Stomach (tissue), 9 donors: ENCODE results near the gene CFAP92. TPM values are rescaled to one million over a fixed set of nuclear protein-coding genes. Genes with fewer than 3 reads are reported as not detected.

Experiments used
- DNase-seq, 2 donors: peaks; one replicate each; pipeline versions ENCODE4 v3.0.0 to v3.0.0-alpha.2; 2013 to 2019
- H3K27ac ChIP-seq, 5 donors: fragments of 200-600 bp in 4 of 5; sonication (generic) in 4 of 5; one replicate each; pipeline ENCODE4 v1.5.1; 2013 to 2019; ENCODE audit warnings: mild to moderate bottlenecking in 1 of 5, moderate library complexity in 1 of 5
- H3K27me3 ChIP-seq, 3 donors: fragments of 200-600 bp; sonication (generic); one replicate each; pipeline ENCODE4 v1.5.1; 2017 to 2019; ENCODE audit warnings: mixed run types in 1 of 3
- H3K36me3 ChIP-seq, 4 donors: fragments of 200-600 bp; sonication (generic); 1 replicate in 3 of 4; 2 replicates in 1 of 4; pipeline ENCODE4 v1.5.1; 2016 to 2019
- H3K4me1 ChIP-seq, 4 donors: fragments of 200-600 bp; sonication (generic); one replicate each; pipeline ENCODE4 v1.5.1; 2016 to 2019
- H3K4me3 ChIP-seq, 4 donors: fragments of 200-600 bp; sonication (generic) in 3 of 4; one replicate each; pipeline ENCODE4 v1.5.1; 2016 to 2019; ENCODE audit warnings: mild to moderate bottlenecking in 1 of 4
- H3K9me3 ChIP-seq, 4 donors: fragments of 200-600 bp; sonication (generic); one replicate each; pipeline ENCODE4 v1.5.1; 2016 to 2019
- EP300 ChIP-seq: sonication (generic); formaldehyde crosslinking; IDR thresholded peaks from one replicate; pipeline ENCODE4 v1.6.1; 2017; ENCODE audit warnings: antibody characterized with exemption
- POLR2A ChIP-seq, 4 donors: fragments of 450-650 bp; IDR thresholded peaks; one replicate each; pipeline ENCODE4 v1.6.1; 2016; ENCODE audit warnings: antibody characterized with exemption in 4 of 4, control low read depth in 2 of 4, mild to moderate bottlenecking in 1 of 4, moderate library complexity in 1 of 4
- POLR2AphosphoS5 ChIP-seq, 3 donors: sonication (generic); formaldehyde crosslinking; IDR thresholded peaks; one replicate each; pipeline ENCODE4 v1.6.1; 2016; ENCODE audit warnings: antibody characterized with exemption in 3 of 3
- WGBS, 5 donors: extraction: QIAGEN DNeasy Blood & Tissue Kit in 3 of 5; methylation state at CpG; one replicate each; pipeline versions ENCODE4 v1.1.5 to v1.1.7; 2013 to 2018; 5-methylcytosine and 5-hydroxymethylcytosine counted together
- intact Hi-C: fragments of 100-400 bp; cut with DNase I; formaldehyde crosslinking; loops from one replicate; pipeline ENCODE4 v1.15.1; 2023; ENCODE audit warnings: low total_unique reads
- polyA plus RNA-seq, 3 donors: library from polyadenylated mRNA; stranded (reverse); fragments of 200-250 nt; gene quantifications; one replicate each; pipeline ENCODE4 v1.2.3, GENCODE V29; 2013
- total RNA-seq, 5 donors: library from RNA; depleted of rRNA; stranded (reverse); fragments of >200 nt; gene quantifications; one replicate each; pipeline versions ENCODE4 v1.1.0 to v1.2.3, GENCODE V29; 2014 to 2016
- TF ChIP-seq, protein P1 (sequence below), 7 experiments: fragments of 450-650 bp in 4 of 7; fragments of 200-600 bp in 3 of 7; sonication (generic) in 3 of 7; IDR thresholded peaks; one replicate each; pipeline ENCODE4 v1.5.1; 2016 to 2019; ENCODE audit warnings: antibody characterized with exemption in 7 of 7, control low read depth in 2 of 7, mild to moderate bottlenecking in 1 of 7
- donor health status: healthy with polysubstance abuse.
- donor health status: Bipolar disorder and iron deficiency.
- donor health status: healthy.

The CFAP92 gene
- total and polyA plus RNA-seq, 8 donors = 0.50 to 13.4 (median 2.3) TPM

GRCh38 chr3:129032716-129033115, 38.8 kb upstream of the CFAP92 start:
- Histone ChIP-seq H3K4me1 (peaks cover 0 to 21% (median 16%) of the 10 kb centered on the region in 4 donors), H3K9me3 (no peaks in the 10 kb centered on the region), H3K27me3 (no peaks in the 10 kb centered on the region), H3K36me3 (peaks cover 0 to 25% (median 11%) of the 10 kb centered on the region in 4 donors), H3K27ac (no peak overlapping the region), H3K4me3 (no peak overlapping the region)
- DNase-seq = no peak
- TF ChIP-seq POLR2A (IDR thresholded peaks at IDR 0.05) = no peak
- TF ChIP-seq POLR2AphosphoS5 (IDR thresholded peaks at IDR 0.05) = no peak
- TF ChIP-seq, protein P1, sequence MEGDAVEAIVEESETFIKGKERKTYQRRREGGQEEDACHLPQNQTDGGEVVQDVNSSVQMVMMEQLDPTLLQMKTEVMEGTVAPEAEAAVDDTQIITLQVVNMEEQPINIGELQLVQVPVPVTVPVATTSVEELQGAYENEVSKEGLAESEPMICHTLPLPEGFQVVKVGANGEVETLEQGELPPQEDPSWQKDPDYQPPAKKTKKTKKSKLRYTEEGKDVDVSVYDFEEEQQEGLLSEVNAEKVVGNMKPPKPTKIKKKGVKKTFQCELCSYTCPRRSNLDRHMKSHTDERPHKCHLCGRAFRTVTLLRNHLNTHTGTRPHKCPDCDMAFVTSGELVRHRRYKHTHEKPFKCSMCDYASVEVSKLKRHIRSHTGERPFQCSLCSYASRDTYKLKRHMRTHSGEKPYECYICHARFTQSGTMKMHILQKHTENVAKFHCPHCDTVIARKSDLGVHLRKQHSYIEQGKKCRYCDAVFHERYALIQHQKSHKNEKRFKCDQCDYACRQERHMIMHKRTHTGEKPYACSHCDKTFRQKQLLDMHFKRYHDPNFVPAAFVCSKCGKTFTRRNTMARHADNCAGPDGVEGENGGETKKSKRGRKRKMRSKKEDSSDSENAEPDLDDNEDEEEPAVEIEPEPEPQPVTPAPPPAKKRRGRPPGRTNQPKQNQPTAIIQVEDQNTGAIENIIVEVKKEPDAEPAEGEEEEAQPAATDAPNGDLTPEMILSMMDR (IDR thresholded peaks at IDR 0.05) = no peak
- no peak for TF ChIP-seq EP300
- intact Hi-C loops = no loop called here
- WGBS, 5 donors = 86 to 89% (median 87%) methylated on average over 2 to 14 of the region's 14 CpGs

- DNase-seq = peak in 1 of 2 donors; percentile 6
- Histone ChIP-seq H3K27ac (no peak overlapping the region), H3K9me3 (no peaks in the 10 kb centered on the region), H3K4me3 (no peak overlapping the region), H3K27me3 (no peaks in the 10 kb centered on the region), H3K4me1 (peaks cover 8 to 32% (median 25%) of the 10 kb centered on the region in 4 donors), H3K36me3 (peaks cover 0 to 25% (median 11%) of the 10 kb centered on the region in 4 donors)
- 80 to 87% (median 85%) methylated on average over 9 to 10 of the region's 10 CpGs for WGBS, 5 donors
- no peak for TF ChIP-seq POLR2A (IDR thresholded peaks at IDR 0.05)
- TF ChIP-seq, protein P1 (IDR thresholded peaks at IDR 0.05) = no peak
- no peak for TF ChIP-seq POLR2AphosphoS5 (IDR thresholded peaks at IDR 0.05)
- TF ChIP-seq EP300 = no peak
- intact Hi-C loops = no loop called here
Measured at GRCh38 chr3:129031476-129032215, 37.8 kb upstream of the CFAP92 start.

DNA sequence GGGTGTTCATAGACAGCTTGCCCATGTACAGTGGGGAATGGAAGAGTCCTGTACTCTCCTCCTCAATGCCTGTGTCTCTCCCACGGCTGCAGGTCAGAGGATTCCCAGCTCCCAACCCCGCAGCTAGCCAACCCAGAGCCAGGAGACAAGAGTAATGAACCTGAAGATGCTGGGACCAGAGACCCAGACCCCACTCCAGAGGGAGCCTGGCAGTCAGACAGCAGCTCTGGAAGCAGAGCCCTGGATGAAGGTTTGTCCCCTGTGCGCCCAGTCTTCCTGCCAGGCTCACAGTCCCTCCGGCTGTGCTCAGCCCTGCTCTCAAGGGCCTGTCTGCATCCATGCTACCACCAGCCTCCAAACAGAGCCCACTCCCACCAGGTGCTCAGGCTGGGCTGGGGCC, 36.7 kb upstream of the CFAP92 start:
- no peak for DNase-seq
- 93 to 100% (median 97%) methylated on average over 1 to 4 of the region's 4 CpGs for WGBS, 5 donors
- Histone ChIP-seq H3K36me3 (peaks cover 0 to 25% (median 11%) of the 10 kb centered on the region in 4 donors), H3K4me3 (no peak overlapping the region), H3K9me3 (no peaks in the 10 kb centered on the region), H3K4me1 (peaks cover 18 to 34% (median 29%) of the 10 kb centered on the region in 4 donors), H3K27ac (no peak overlapping the region), H3K27me3 (no peaks in the 10 kb centered on the region)
- no peak for TF ChIP-seq POLR2AphosphoS5 (IDR thresholded peaks at IDR 0.05)
- no peak for TF ChIP-seq EP300
- no peak for TF ChIP-seq POLR2A (IDR thresholded peaks at IDR 0.05)
- TF ChIP-seq, protein P1 (IDR thresholded peaks at IDR 0.05) = no peak
- intact Hi-C loops = no loop called here

GRCh38 chr3:129028866-129029265, 35.0 kb upstream of the CFAP92 start:
- Histone ChIP-seq H3K27me3 (no peaks in the 10 kb centered on the region), H3K36me3 (peaks cover 0 to 19% (median 10%) of the 10 kb centered on the region in 4 donors), H3K9me3 (no peaks in the 10 kb centered on the region), H3K4me3 (no peak overlapping the region), H3K27ac (no peak overlapping the region), H3K4me1 (peaks cover 25 to 37% (median 30%) of the 10 kb centered on the region in 4 donors)
- intact Hi-C loops = no loop called here
- WGBS, 5 donors = 89 to 93% (median 91%) methylated on average over 13 of the region's 13 CpGs
- DNase-seq = no peak
- no peak for TF ChIP-seq POLR2A (IDR thresholded peaks at IDR 0.05)
- no peak for TF ChIP-seq POLR2AphosphoS5 (IDR thresholded peaks at IDR 0.05)
- TF ChIP-seq EP300 = no peak
- TF ChIP-seq, protein P1 (IDR thresholded peaks at IDR 0.05) = no peak
